ENCODE results near the gene OR1L4.

The OR1L4 gene

GRCh38 chr9:122723690-122724089, at the start of gene OR1L4:
TSS of gene OR1L4 (plus strand) at chr9:122723990. CDS start at chr9:122723990, 0 bp downstream.
- no peak for TF ChIP-seq CTCF (IDR thresholded peaks at IDR 0.05; ENCODE audit: low read depth, low read length)
- no peak for TF ChIP-seq POLR2A (IDR thresholded peaks at IDR 0.05; ENCODE audit: extremely low read depth, insufficient read length)
- no peak for TF ChIP-seq MYC (IDR thresholded peaks at IDR 0.05; ENCODE audit: low read depth, low read length)
- TF ChIP-seq MAX (IDR thresholded peaks at IDR 0.05; ENCODE audit: low read depth, low read length), result no peak
- no peak for DNase-seq (ENCODE audit: low read depth)
- H3K4me3 ChIP-seq (ENCODE audit: low read depth, low read length), result no peak within 1 kb of the TSS

GRCh38 chr9:122684851-122685250, 38.9 kb upstream of the OR1L4 start:
- DNase-seq (ENCODE audit: low read depth), result no peak
- no peak overlapping the region for H3K4me3 ChIP-seq (ENCODE audit: low read depth, low read length)
- TF ChIP-seq MYC (IDR thresholded peaks at IDR 0.05; ENCODE audit: low read depth, low read length) (no peak), CTCF (IDR thresholded peaks at IDR 0.05; ENCODE audit: low read depth, low read length) (no peak), POLR2A (IDR thresholded peaks at IDR 0.05; ENCODE audit: extremely low read depth, insufficient read length) (no peak), MAX (IDR thresholded peaks at IDR 0.05; ENCODE audit: low read depth, low read length) (no peak)

- no peak for TF ChIP-seq POLR2A (IDR thresholded peaks at IDR 0.05; ENCODE audit: extremely low read depth, insufficient read length)
- no peak for TF ChIP-seq MYC (IDR thresholded peaks at IDR 0.05; ENCODE audit: low read depth, low read length)
- no peak for TF ChIP-seq MAX (IDR thresholded peaks at IDR 0.05; ENCODE audit: low read depth, low read length)
- TF ChIP-seq CTCF (IDR thresholded peaks at IDR 0.05; ENCODE audit: low read depth, low read length), result no peak
- no peak overlapping the region for H3K4me3 ChIP-seq (ENCODE audit: low read depth, low read length)
- peak; percentile 6 for DNase-seq (ENCODE audit: low read depth)
These were observed 28.1 kb upstream of the OR1L4 start for GRCh38 chr9:122695696-122696095.

- no peak for DNase-seq (ENCODE audit: low read depth)
- H3K4me3 ChIP-seq (ENCODE audit: low read depth, low read length), result no peak overlapping the region
- no peak for TF ChIP-seq MAX (IDR thresholded peaks at IDR 0.05; ENCODE audit: low read depth, low read length)
- no peak for TF ChIP-seq MYC (IDR thresholded peaks at IDR 0.05; ENCODE audit: low read depth, low read length)
- TF ChIP-seq CTCF (IDR thresholded peaks at IDR 0.05; ENCODE audit: low read depth, low read length), result no peak
- no peak for TF ChIP-seq POLR2A (IDR thresholded peaks at IDR 0.05; ENCODE audit: extremely low read depth, insufficient read length)
These were observed 5.8 kb upstream of the OR1L4 start for GRCh38 chr9:122718038-122718437.

- TF ChIP-seq POLR2A (IDR thresholded peaks at IDR 0.05; ENCODE audit: extremely low read depth, insufficient read length) (no peak), MYC (IDR thresholded peaks at IDR 0.05; ENCODE audit: low read depth, low read length) (no peak)
- DNase-seq (ENCODE audit: low read depth), result no peak
These were observed 4.6 kb upstream of the OR1L4 start for GRCh38 chr9:122719218-122719617.

GRCh38 chr9:122742003-122742402, 18.2 kb downstream of the OR1L4 start, which contains the start of gene OR1L6:
TSS of gene OR1L6 (plus strand) at chr9:122742303. CDS start at chr9:122749848, 7,545 bp downstream.
- no peak for DNase-seq (ENCODE audit: low read depth)
- TF ChIP-seq MAX (IDR thresholded peaks at IDR 0.05; ENCODE audit: low read depth, low read length) (no peak), CTCF (IDR thresholded peaks at IDR 0.05; ENCODE audit: low read depth, low read length) (no peak), POLR2A (IDR thresholded peaks at IDR 0.05; ENCODE audit: extremely low read depth, insufficient read length) (no peak), MYC (IDR thresholded peaks at IDR 0.05; ENCODE audit: low read depth, low read length) (no peak)

More at GRCh38 chr9:122719218-122719617, 4.6 kb upstream of the OR1L4 start:
- H3K4me3 ChIP-seq (ENCODE audit: low read depth, low read length), result no peak overlapping the region

More at GRCh38 chr9:122742003-122742402, 18.2 kb downstream of the OR1L4 start, which contains the start of gene OR1L6:
- no peak within 1 kb of the TSS for H3K4me3 ChIP-seq (ENCODE audit: low read depth, low read length)

All from NB4 (cell line).